RCC 7860 (cell line): ENCODE data around the gene PGK1.

Experiments used
- DNase-seq: peaks from one replicate; pipeline ENCODE4 v3.0.0-alpha.2; 2015; ENCODE audit warnings: low spot score
- FAIRE-seq: peaks from 2 replicates; lab custom pipeline; 2012; peaks lifted over from hg19 to GRCh38; lab: Jason Lieb, UNC

Gene PGK1

DNA sequence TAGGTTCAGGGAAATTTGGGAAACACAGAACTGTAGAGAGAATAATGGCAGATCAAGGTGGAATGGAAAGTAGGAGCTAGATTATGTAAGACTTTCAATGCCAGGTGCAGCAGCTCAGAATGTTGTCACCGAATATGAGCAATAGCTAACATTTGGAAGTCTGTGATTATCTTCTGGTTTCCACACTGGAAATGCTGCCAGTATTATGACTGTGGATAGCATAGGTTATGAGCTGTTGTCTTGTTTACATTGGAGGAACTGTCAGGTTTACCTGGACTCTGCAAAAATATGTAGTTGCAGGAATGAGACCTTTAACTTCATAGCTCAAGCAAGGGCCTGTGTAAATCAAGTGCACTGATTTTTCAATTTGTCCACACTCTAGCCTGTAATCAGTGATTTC, 61.4 kb downstream of the PGK1 start:
- DNase-seq (no peak), FAIRE-seq (no peak)

DNA sequence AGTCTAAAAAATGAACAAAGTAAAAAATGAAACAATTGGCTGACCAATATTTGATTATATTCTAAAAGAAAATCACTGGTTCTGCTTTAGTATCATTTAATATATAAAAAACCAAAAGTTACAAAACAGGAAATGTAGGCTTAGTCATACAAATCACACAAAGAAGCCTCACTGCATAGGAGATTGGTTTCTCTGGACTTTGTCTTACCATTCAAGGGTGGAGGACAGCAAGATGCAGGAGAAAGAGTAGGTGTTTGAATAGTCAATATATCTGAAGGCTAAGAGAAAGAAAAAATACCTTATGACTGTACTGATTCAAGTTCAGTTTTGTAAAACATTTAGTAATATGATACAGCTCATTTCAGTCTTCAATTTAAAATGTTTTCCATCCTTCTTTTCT, 64.0 kb downstream of the PGK1 start:
- no peak for FAIRE-seq

More for the DNA sequence above, 64.0 kb downstream of the PGK1 start:
- no peak for DNase-seq
